K562 (cell line): Measurements from ENCODE around the gene RUVBL2. TPM values are rescaled to one million over a fixed set of nuclear protein-coding genes. Genes with fewer than 3 reads are reported as not detected.
A peak's percentile ranks its signal among the peaks of the same experiment; 100 is the strongest.

Experiments used
- CCNT2 ChIP-seq: IDR thresholded peaks from 2 replicates; pipeline ENCODE4 v1.6.1; 2011; ENCODE audit warnings: borderline replicate concordance, low read depth, mild to moderate bottlenecking, moderate library complexity, mixed read lengths, low read length; ENCODE audit not compliant: insufficient read length; ENCODE audit errors: extremely low read depth
- ELF4 ChIP-seq: fragments of 450-650 bp; formaldehyde crosslinking; IDR thresholded peaks from 2 replicates; pipeline ENCODE4 v1.4.0; 2022; ENCODE audit warnings: missing genetic modification characterization
- FOXK2 ChIP-seq, 2 experiments: fragments of 450-650 bp; IDR thresholded peaks in 1 of 2; conservative IDR thresholded peaks in 1 of 2; 2 replicates each; pipeline ENCODE4 v1.6.1; 2016; ENCODE audit warnings: low read depth in 2 of 2, mild to moderate bottlenecking in 1 of 2
- HEY1 ChIP-seq: fragments of 250-450 bp; sonication (Bioruptor Pico); IDR thresholded peaks from 2 replicates; pipeline ENCODE4 v1.5.0; 2020; ENCODE audit warnings: mild to moderate bottlenecking, moderate library complexity, borderline replicate concordance
- HMG20A ChIP-seq: fragments of 450-650 bp; formaldehyde crosslinking; conservative IDR thresholded peaks from 2 replicates; pipeline ENCODE4 v1.4.0; 2020; ENCODE audit warnings: mild to moderate bottlenecking, mixed read lengths
- JUNB ChIP-seq: fragments of 450-650 bp; formaldehyde crosslinking; conservative IDR thresholded peaks from 2 replicates; pipeline ENCODE4 v1.4.0; 2020; ENCODE audit warnings: mild to moderate bottlenecking
- LCOR ChIP-seq: sonication (generic); formaldehyde crosslinking; IDR thresholded peaks from 2 replicates; pipeline ENCODE4 v1.8.0; 2022; ENCODE audit warnings: mild to moderate bottlenecking, missing genetic modification reagents
- POLR2B ChIP-seq: fragments of 450-650 bp; IDR thresholded peaks from 2 replicates; pipeline ENCODE4 v1.6.1; 2018; ENCODE audit warnings: low read depth; ENCODE audit not compliant: partially characterized antibody
- PTRF ChIP-seq: fragments of 450-650 bp; IDR thresholded peaks from 2 replicates; pipeline ENCODE4 v1.6.1; 2016; ENCODE audit warnings: mild to moderate bottlenecking, missing genetic modification characterization, missing compliant biosample characterization
- PURB ChIP-seq: sonication (generic); formaldehyde crosslinking; IDR thresholded peaks from 2 replicates; pipeline ENCODE4 v1.9.0; 2021; ENCODE audit warnings: low read depth, mild to moderate bottlenecking, missing genetic modification reagents
- RAD51 ChIP-seq: fragments of 450-650 bp; IDR thresholded peaks from 2 replicates; pipeline ENCODE4 v1.7.1; 2016; ENCODE audit warnings: low read depth, mild to moderate bottlenecking, borderline replicate concordance
- SMARCA5 ChIP-seq: fragments of 450-650 bp; IDR thresholded peaks from 2 replicates; pipeline ENCODE4 v1.6.1; 2016
- STAT5A ChIP-seq: IDR thresholded peaks from 2 replicates; pipeline ENCODE4 v1.6.1; 2012; ENCODE audit warnings: low read length, inconsistent platforms, borderline replicate concordance
- ZC3H8 ChIP-seq: fragments of 450-650 bp; IDR thresholded peaks from 2 replicates; pipeline ENCODE4 v1.6.1; 2017
- ZKSCAN3 ChIP-seq: fragments of 250-450 bp; sonication (Bioruptor Pico); IDR thresholded peaks from 2 replicates; pipeline ENCODE4 v1.4.0; 2020
- ZNF280B ChIP-seq: fragments of 250-450 bp; sonication (Bioruptor Pico); IDR thresholded peaks from 2 replicates; pipeline ENCODE4 v1.5.1; 2021; ENCODE audit warnings: mild to moderate bottlenecking
- ZNF3 ChIP-seq: fragments of 250-450 bp; sonication (Bioruptor Pico); IDR thresholded peaks from 2 replicates; pipeline ENCODE4 v1.5.0; 2021; ENCODE audit warnings: mild to moderate bottlenecking, moderate library complexity
- polyA plus RNA-seq, 8 experiments: library from polyadenylated mRNA; depleted of rRNA in 4 of 8; stranded (reverse) in 5 of 8; unstranded in 3 of 8; fragments of >200 nt; fragmentation: Nextera tagmentation in 2 of 8; fragmentation: Illumina TruSeq in 1 of 8; extraction: Ambion mirVana in 2 of 8; extraction: Trizol in 1 of 8; gene quantifications; 2 replicates each; pipeline versions ENCODE4 v1.2.1 to v1.2.3, GENCODE V29; 2011 to 2014; ENCODE audit warnings: inconsistent platforms in 1 of 8, missing spikeins in 1 of 8
- total RNA-seq, 7 experiments: library from RNA; depleted of rRNA in 6 of 7; stranded (reverse); fragments of >200 nt in 6 of 7; fragmentation: Illumina TruSeq in 2 of 7; extraction: Trizol in 2 of 7; gene quantifications; 2 replicates each; pipeline versions ENCODE4 v1.2.1 to v1.2.3, GENCODE V29; 2011 to 2021; ENCODE audit warnings: low replicate concordance in 1 of 7
- TF ChIP-seq, protein P1 (sequence below): fragments of 250-450 bp; sonication (Bioruptor Pico); IDR thresholded peaks from 2 replicates; pipeline ENCODE4 v1.5.0; 2021
- TF ChIP-seq, protein P2 (sequence below): fragments of 250-450 bp; sonication (Bioruptor Pico); IDR thresholded peaks from 2 replicates; pipeline ENCODE4 v1.5.0; 2022; ENCODE audit warnings: mild to moderate bottlenecking

The RUVBL2 gene
- total and polyA plus RNA-seq, 9 of the 15 experiments (the other 6 are each of a cell fraction or from before 2014, with no cell fraction given): 71.4 to 453 (median 237) TPM

- TF ChIP-seq ZNF280B (CRISPR knock-in tag) (peak; percentile 7; the same call in 1 of the 2 replicates), ELF4 (CRISPR knock-in tag) (peak; percentile 61; the same call in 1 of the 2 replicates), JUNB (CRISPR knock-in tag) (no peak), HEY1 (CRISPR knock-in tag) (0 out of 2 replicates have a peak, but pooled peaks have one; percentile 14), LCOR (CRISPR knock-in tag) (peak; percentile 17; the same call in 1 of the 2 replicates), RAD51 (peak; percentile 59; the same call in 1 of the 2 replicates), FOXK2 (conservative IDR thresholded peaks at IDR 0.05 in 1 of 2, IDR thresholded peaks at IDR 0.05 in 1 of 2; ENCODE audit: low read depth in 2 of 2) (0 out of 4 replicates have a peak, but pooled peaks have one; percentile 12 to 17), SMARCA5 (no peak), POLR2B (peak; percentile 39), ZNF3 (CRISPR knock-in tag) (0 out of 2 replicates have a peak, but pooled peaks have one; percentile 8), PTRF (tag) (no peak), HMG20A (CRISPR knock-in tag) (no peak), CCNT2 (no peak), PURB (CRISPR knock-in tag) (no peak), ZKSCAN3 (no peak), STAT5A (peak; percentile 10; the same call in 1 of the 2 replicates), ZC3H8 (no peak)
- TF ChIP-seq, protein P1, sequence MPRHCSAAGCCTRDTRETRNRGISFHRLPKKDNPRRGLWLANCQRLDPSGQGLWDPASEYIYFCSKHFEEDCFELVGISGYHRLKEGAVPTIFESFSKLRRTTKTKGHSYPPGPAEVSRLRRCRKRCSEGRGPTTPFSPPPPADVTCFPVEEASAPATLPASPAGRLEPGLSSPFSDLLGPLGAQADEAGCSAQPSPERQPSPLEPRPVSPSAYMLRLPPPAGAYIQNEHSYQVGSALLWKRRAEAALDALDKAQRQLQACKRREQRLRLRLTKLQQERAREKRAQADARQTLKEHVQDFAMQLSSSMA: peak; percentile 64
- TF ChIP-seq, protein P2, sequence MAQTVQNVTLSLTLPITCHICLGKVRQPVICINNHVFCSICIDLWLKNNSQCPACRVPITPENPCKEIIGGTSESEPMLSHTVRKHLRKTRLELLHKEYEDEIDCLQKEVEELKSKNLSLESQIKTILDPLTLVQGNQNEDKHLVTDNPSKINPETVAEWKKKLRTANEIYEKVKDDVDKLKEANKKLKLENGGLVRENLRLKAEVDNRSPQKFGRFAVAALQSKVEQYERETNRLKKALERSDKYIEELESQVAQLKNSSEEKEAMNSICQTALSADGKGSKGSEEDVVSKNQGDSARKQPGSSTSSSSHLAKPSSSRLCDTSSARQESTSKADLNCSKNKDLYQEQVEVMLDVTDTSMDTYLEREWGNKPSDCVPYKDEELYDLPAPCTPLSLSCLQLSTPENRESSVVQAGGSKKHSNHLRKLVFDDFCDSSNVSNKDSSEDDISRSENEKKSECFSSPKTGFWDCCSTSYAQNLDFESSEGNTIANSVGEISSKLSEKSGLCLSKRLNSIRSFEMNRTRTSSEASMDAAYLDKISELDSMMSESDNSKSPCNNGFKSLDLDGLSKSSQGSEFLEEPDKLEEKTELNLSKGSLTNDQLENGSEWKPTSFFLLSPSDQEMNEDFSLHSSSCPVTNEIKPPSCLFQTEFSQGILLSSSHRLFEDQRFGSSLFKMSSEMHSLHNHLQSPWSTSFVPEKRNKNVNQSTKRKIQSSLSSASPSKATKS: peak; percentile 9; the same call in 1 of the 2 replicates
- TF ChIP-seq, all 486 proteins: peak for 69
Observed at GRCh38 chr19:48966541-48967345, 26.9 kb upstream of the RUVBL2 start (continued).
